ENCODE measurements around the gene ZNF646. TPM values are rescaled to one million over a fixed set of nuclear protein-coding genes. Genes with fewer than 3 reads are reported as not detected.

Gene ZNF646
- total RNA-seq (2013): 20.7 TPM
- polyA plus RNA-seq: 1 to 10 TPM in 2 of 3 donors, under 1 TPM in 1; 0.46 to 6.5 (median 3.0) TPM
- polyA minus RNA-seq: 39.8 and 56.3 TPM in 2 replicates
- total RNA-seq: 19.3 to 64.4 (median 43.2) reads per million in 11 experiments

- Mint-ChIP-seq H3K4me3 (peak within 1 kb of the TSS; percentile 90 to 97), H3K27ac (peak within 1 kb of the TSS; percentile 97 to 99 (median 98)), H3K9me3 (no peaks in the 10 kb centered on the region), H3K36me3 (peaks cover 32 to 38% of the 10 kb centered on the region in 2 donors), H3K27me3 (ENCODE audit: low read depth in 3 of 3) (peaks cover 0 to 2% (median 1%) of the 10 kb centered on the region in 3 donors), H3K4me1 (peaks cover 38% of the 10 kb centered on the region)
- Histone ChIP-seq H3K4me3 (replicated peaks in 1 of 3; ENCODE audit: low read depth in 2 of 3, low read length in 3 of 3) (peak within 1 kb of the TSS; percentile 92 to 98 (median 97)), H3K9me3 (replicated peaks in 1 of 2; ENCODE audit: control insufficient read depth in 1 of 2, insufficient read depth in 1 of 2, low read length in 2 of 2) (no peaks in the 10 kb centered on the region), H3K36me3 (replicated peaks in 1 of 2; ENCODE audit: control insufficient read depth in 1 of 2, insufficient read depth in 2 of 2, low read length in 2 of 2) (peaks cover 31 to 33% of the 10 kb centered on the region in 2 donors), H3K4me2 (replicated peaks; ENCODE audit: extremely low read depth, low read length, poor library complexity, severe bottlenecking) (peak within 1 kb of the TSS; percentile 99), H3K27me3 (ENCODE audit: control insufficient read depth in 2 of 2, insufficient read depth in 2 of 2, low read length in 2 of 2) (no peaks in the 10 kb centered on the region), H2AFZ (ENCODE audit: insufficient read depth, low read depth, low read length, poor library complexity, severe bottlenecking) (peak within 1 kb of the TSS; percentile 85), H4K20me1 (ENCODE audit: insufficient read depth, low read length) (peaks cover 54% of the 10 kb centered on the region), H3K27ac (ENCODE audit: low read depth in 1 of 2, low read length in 2 of 2) (peak within 1 kb of the TSS; percentile 97 to 100), H3K4me1 (ENCODE audit: control insufficient read depth in 1 of 2, insufficient read depth in 2 of 2, low read length in 2 of 2) (peaks cover 33 to 38% of the 10 kb centered on the region in 2 donors), H3K9ac (ENCODE audit: insufficient read depth, low read length, poor library complexity, severe bottlenecking) (peak within 1 kb of the TSS; percentile 96), H3K79me2 (ENCODE audit: insufficient read depth, low read length) (peaks cover 81% of the 10 kb centered on the region)
- intact Hi-C loops (cut with micrococcal nuclease): loop anchor here (1.0 to 2.0 kb wide), 4 partner anchors 21 to 41 kb away; partner anchors contain the start of genes STX4 (in 1 of the 2) and VKORC1 (in 1 of the 2)
- peak; percentile 99 to 100 (median 100) for DNase-seq
- no peak for TF ChIP-seq CTCF (IDR thresholded peaks at IDR 0.05)
- under 1% methylated on average over 40 of the region's 48 CpGs for WGBS (ENCODE audit: insufficient coverage)
Observed at GRCh38 chr16:31073970-31074813, at the start of gene ZNF646, which contains the start of gene ZNF668. ZNF646 (plus strand) TSS chr16:31074422; CDS start chr16:31076325, 1,903 bp downstream. ZNF668 (minus strand) TSS chr16:31074240; CDS start chr16:31064459, 9,781 bp downstream.

GRCh38 chr16:31025339-31025738 lies 48.9 kb upstream of the ZNF646 start:
- no peak overlapping the region for H3K4me3 ChIP-seq (replicated peaks in 1 of 3; ENCODE audit: low read depth in 2 of 3, low read length in 3 of 3)
- 36% methylated on average over 2 of the region's 5 CpGs for WGBS (ENCODE audit: insufficient coverage)
- H3K9ac ChIP-seq (ENCODE audit: insufficient read depth, low read length, poor library complexity, severe bottlenecking): no peak overlapping the region
- H3K27me3 Mint-ChIP-seq (ENCODE audit: low read depth in 3 of 3): peaks cover 0 to 2% (median 0%) of the 10 kb centered on the region in 3 donors
- peak in 2 of 3 donors; percentile 8 to 20 for DNase-seq
- no peaks in the 10 kb centered on the region for H3K9me3 ChIP-seq (replicated peaks in 1 of 2; ENCODE audit: control insufficient read depth in 1 of 2, insufficient read depth in 1 of 2, low read length in 2 of 2)
- TF ChIP-seq CTCF (IDR thresholded peaks at IDR 0.05): no peak
- H3K36me3 ChIP-seq (replicated peaks in 1 of 2; ENCODE audit: control insufficient read depth in 1 of 2, insufficient read depth in 2 of 2, low read length in 2 of 2): no peaks in the 10 kb centered on the region
- no peak overlapping the region for H3K4me2 ChIP-seq (replicated peaks; ENCODE audit: extremely low read depth, low read length, poor library complexity, severe bottlenecking)
- H3K4me1 ChIP-seq (ENCODE audit: control insufficient read depth in 1 of 2, insufficient read depth in 2 of 2, low read length in 2 of 2): no peaks in the 10 kb centered on the region
- no peaks in the 10 kb centered on the region for H3K36me3 Mint-ChIP-seq
- peaks cover 17% of the 10 kb centered on the region for H3K4me1 Mint-ChIP-seq
- H3K27me3 ChIP-seq (ENCODE audit: control insufficient read depth in 2 of 2, insufficient read depth in 2 of 2, low read length in 2 of 2): no peaks in the 10 kb centered on the region
- H3K79me2 ChIP-seq (ENCODE audit: insufficient read depth, low read length): no peaks in the 10 kb centered on the region
- intact Hi-C loops (cut with micrococcal nuclease): no loop called here
- H3K4me3 Mint-ChIP-seq: no peak overlapping the region
- peaks cover 0 to 3% (median 0%) of the 10 kb centered on the region in 7 donors for H3K9me3 Mint-ChIP-seq
- peak overlapping the region in 6 of 7 donors; percentile 23 to 86 (median 71) for H3K27ac Mint-ChIP-seq
- H3K27ac ChIP-seq (ENCODE audit: low read depth in 1 of 2, low read length in 2 of 2): no peak overlapping the region
- no peak overlapping the region for H2AFZ ChIP-seq (ENCODE audit: insufficient read depth, low read depth, low read length, poor library complexity, severe bottlenecking)
- H4K20me1 ChIP-seq (ENCODE audit: insufficient read depth, low read length): no peaks in the 10 kb centered on the region
